MM.1S (cell line): ENCODE data around the gene ACADL.
A peak's percentile ranks its signal among the peaks of the same experiment; 100 is the strongest.

Source experiments
- DNase-seq: peaks from one replicate; pipeline ENCODE4 v3.0.0-alpha.2; 2015
- H2AFZ ChIP-seq: fragments of 300-600 bp; sonication (generic); 2 replicates; pipeline ENCODE4 v1.6.0; 2016; ENCODE audit warnings: antibody characterized with exemption, low read length
- H3F3A ChIP-seq: fragments of 300-600 bp; sonication (generic); 2 replicates; pipeline ENCODE4 v1.6.1; 2016; ENCODE audit warnings: mild to moderate bottlenecking, antibody characterized with exemption, low read length, moderate library complexity, mixed read lengths; ENCODE audit not compliant: insufficient read depth
- H3K27ac ChIP-seq: fragments of 300-600 bp; sonication (generic); 2 replicates; pipeline ENCODE4 v1.5.1; 2016; ENCODE audit warnings: mild to moderate bottlenecking, low read length
- H3K27me3 ChIP-seq: fragments of 300-600 bp; sonication (generic); replicated peaks from 2 replicates; pipeline ENCODE4 v1.6.0; 2016; ENCODE audit warnings: low read length; ENCODE audit not compliant: insufficient read depth
- H3K36me3 ChIP-seq: fragments of 300-600 bp; sonication (generic); replicated peaks from 2 replicates; pipeline ENCODE4 v1.6.1; 2016; ENCODE audit warnings: mild to moderate bottlenecking, low read length, mixed read lengths; ENCODE audit not compliant: insufficient read depth
- H3K4me1 ChIP-seq: fragments of 300-600 bp; sonication (generic); 2 replicates; pipeline ENCODE4 v1.6.1; 2016; ENCODE audit warnings: low read length, mixed read lengths
- H3K4me2 ChIP-seq: fragments of 300-600 bp; sonication (generic); 2 replicates; pipeline ENCODE4 v1.6.0; 2016; ENCODE audit warnings: low read depth, low read length
- H3K4me3 ChIP-seq: fragments of 300-600 bp; sonication (generic); 2 replicates; pipeline ENCODE4 v1.5.1; 2016; ENCODE audit warnings: low read length, mixed read lengths
- H3K79me2 ChIP-seq: fragments of 300-600 bp; sonication (generic); 2 replicates; pipeline ENCODE4 v1.6.1; 2016; ENCODE audit warnings: mixed run types, low read length, mixed read lengths
- H3K9ac ChIP-seq: fragments of 300-600 bp; sonication (generic); 2 replicates; pipeline ENCODE4 v1.6.1; 2016; ENCODE audit warnings: low read length, mixed read lengths
- H3K9me2 ChIP-seq: fragments of 300-600 bp; sonication (generic); replicated peaks from 2 replicates; pipeline ENCODE4 v1.6.1; 2016; ENCODE audit warnings: mild to moderate bottlenecking, low read length, mixed read lengths; ENCODE audit not compliant: insufficient read depth
- H3K9me3 ChIP-seq: fragments of 300-600 bp; sonication (generic); replicated peaks from 2 replicates; pipeline ENCODE4 v1.6.1; 2016; ENCODE audit warnings: mild to moderate bottlenecking, low read length, mixed read lengths; ENCODE audit not compliant: insufficient read depth
- H4K20me1 ChIP-seq: fragments of 300-600 bp; sonication (generic); 2 replicates; pipeline ENCODE4 v1.6.1; 2016; ENCODE audit warnings: mild to moderate bottlenecking, low read length, moderate library complexity, mixed read lengths; ENCODE audit not compliant: insufficient read depth
- CTCF ChIP-seq: fragments of 300-600 bp; sonication (generic); IDR thresholded peaks from 2 replicates; pipeline ENCODE4 v1.5.1; 2016; ENCODE audit warnings: antibody characterized with exemption, low read length, mixed read lengths
- EZH2 ChIP-seq: fragments of 300-600 bp; sonication (generic); optimal IDR thresholded peaks from 2 replicates; pipeline ENCODE3; 2017; ENCODE audit warnings: low read depth, mild to moderate bottlenecking, antibody characterized with exemption, low read length, mixed read lengths
- EZH2phosphoT487 ChIP-seq: fragments of 300-600 bp; sonication (generic); IDR thresholded peaks from 2 replicates; pipeline ENCODE4 v1.6.1; 2018; ENCODE audit warnings: antibody characterized with exemption, low read length

Gene ACADL

GRCh38 chr2:210197720-210198119, 27.5 kb downstream of the ACADL start:
- Histone ChIP-seq H3K9ac (no peak overlapping the region), H3K9me2 (no peaks in the 10 kb centered on the region), H3F3A (no peaks in the 10 kb centered on the region), H3K36me3 (no peaks in the 10 kb centered on the region), H3K79me2 (no peaks in the 10 kb centered on the region), H4K20me1 (no peaks in the 10 kb centered on the region), H2AFZ (no peak overlapping the region), H3K27ac (no peak overlapping the region), H3K4me2 (no peak overlapping the region), H3K9me3 (no peaks in the 10 kb centered on the region), H3K4me1 (peaks cover 5% of the 10 kb centered on the region; the same call in 1 of the 2 replicates), H3K4me3 (no peak overlapping the region), H3K27me3 (no peaks in the 10 kb centered on the region)
- TF ChIP-seq EZH2: no peak
- TF ChIP-seq CTCF: no peak
- no peak for TF ChIP-seq EZH2phosphoT487
- no peak for DNase-seq

DNA sequence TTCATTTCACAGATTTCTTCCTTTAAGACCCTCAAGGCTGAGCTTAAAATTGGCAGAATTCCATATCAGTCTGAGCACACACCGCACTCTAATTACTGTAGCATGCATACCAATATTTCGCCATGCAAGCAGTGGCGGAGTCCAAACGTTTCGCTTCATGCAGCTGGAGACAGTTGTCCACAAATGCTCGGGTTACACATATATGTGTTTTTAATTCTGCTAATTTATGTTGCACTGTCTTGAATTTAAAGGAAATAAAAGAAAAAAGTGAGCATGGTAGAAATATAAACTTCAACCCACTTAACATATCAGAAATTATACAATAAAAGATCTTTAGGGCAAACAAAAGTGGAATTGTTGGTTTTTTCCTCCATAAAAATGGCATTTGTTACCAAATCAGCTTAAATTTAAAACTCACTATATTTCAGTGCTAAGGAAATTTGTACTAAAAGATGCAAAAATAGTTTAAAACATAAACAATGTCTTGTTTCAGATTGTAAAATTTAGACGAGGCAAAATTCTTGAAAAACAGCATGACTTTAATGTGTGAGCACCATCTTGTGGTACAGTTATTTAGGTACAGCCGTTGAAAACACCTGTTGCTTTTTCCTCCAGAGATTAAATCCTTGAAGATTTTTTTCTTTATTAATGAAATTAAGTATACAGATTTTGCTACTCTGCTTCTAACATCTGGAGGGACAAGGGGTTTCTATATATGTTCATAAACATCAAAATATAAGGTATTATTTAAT, 30.0 kb downstream of the ACADL start:
- H3K9me3 ChIP-seq: no peaks in the 10 kb centered on the region
- H3K4me3 ChIP-seq: no peak overlapping the region
- no peak overlapping the region for H3K4me2 ChIP-seq
- H3K36me3 ChIP-seq: no peaks in the 10 kb centered on the region
- H4K20me1 ChIP-seq: no peaks in the 10 kb centered on the region
- H3K9ac ChIP-seq: no peak overlapping the region
- H3F3A ChIP-seq: no peaks in the 10 kb centered on the region
- H3K27me3 ChIP-seq: no peaks in the 10 kb centered on the region
- no peaks in the 10 kb centered on the region for H3K79me2 ChIP-seq
- peaks cover 5% of the 10 kb centered on the region; the same call in 1 of the 2 replicates for H3K4me1 ChIP-seq
- no peak overlapping the region for H2AFZ ChIP-seq
- peak; percentile 66 for DNase-seq
- no peak overlapping the region for H3K27ac ChIP-seq
- H3K9me2 ChIP-seq: no peaks in the 10 kb centered on the region
- TF ChIP-seq EZH2phosphoT487: no peak
- no peak for TF ChIP-seq EZH2
- peak; percentile 66 for TF ChIP-seq CTCF

GRCh38 chr2:210190345-210190744, 34.9 kb downstream of the ACADL start:
- DNase-seq: no peak
- Histone ChIP-seq H3K4me2 (no peak overlapping the region), H3K79me2 (no peaks in the 10 kb centered on the region), H3K9me3 (no peaks in the 10 kb centered on the region), H3K9me2 (no peaks in the 10 kb centered on the region), H3K4me3 (no peak overlapping the region), H3K4me1 (peaks cover 5% of the 10 kb centered on the region; the same call in 1 of the 2 replicates), H3K27me3 (no peaks in the 10 kb centered on the region), H3K9ac (no peak overlapping the region), H3K36me3 (no peaks in the 10 kb centered on the region), H4K20me1 (no peaks in the 10 kb centered on the region), H2AFZ (no peak overlapping the region), H3F3A (no peaks in the 10 kb centered on the region), H3K27ac (no peak overlapping the region)
- TF ChIP-seq EZH2 (no peak), EZH2phosphoT487 (no peak), CTCF (no peak)
